Measurements from ENCODE around the gene HSD3B7. TPM values are rescaled to one million over a fixed set of nuclear protein-coding genes. Genes with fewer than 3 reads are reported as not detected.

HSD3B7 gene
- total RNA-seq, 1 experiment from 2014 or later, result 23.6 TPM

Other genes starting within 250 kb of the HSD3B7 start
- gene PHKG2, start 236.8 kb upstream of the HSD3B7 start, total RNA-seq (2014; rRNA removed; shearing (Covaris generic)), result 35.9 TPM in 2 replicates
- gene CFAP119, start 223.1 kb upstream of the HSD3B7 start, total RNA-seq (2014; rRNA removed; shearing (Covaris generic)), result 2.4 and 6.5 TPM in 2 replicates
- 136 and 189 TPM in 2 replicates for gene RNF40, start 222.9 kb upstream of the HSD3B7 start, total RNA-seq (2014; rRNA removed; shearing (Covaris generic))
- 18.4 and 27.6 TPM in 2 replicates for gene ZNF629, start 198.0 kb upstream of the HSD3B7 start, total RNA-seq (2014; rRNA removed; shearing (Covaris generic))
- 58.1 and 89.3 TPM in 2 replicates for gene BCL7C, start 91.1 kb upstream of the HSD3B7 start, total RNA-seq (2014; rRNA removed; shearing (Covaris generic))
- 2.1 and 2.4 TPM in 2 replicates for gene CTF1, start 88.6 kb upstream of the HSD3B7 start, total RNA-seq (2014; rRNA removed; shearing (Covaris generic))
- gene FBXL19, start 61.6 kb upstream of the HSD3B7 start, total RNA-seq (2014; rRNA removed; shearing (Covaris generic)), result 67.1 and 85.6 TPM in 2 replicates
- 57.6 and 62.8 TPM in 2 replicates for gene ORAI3, start 36.1 kb upstream of the HSD3B7 start, total RNA-seq (2014; rRNA removed; shearing (Covaris generic))
- gene SETD1A, start 27.5 kb upstream of the HSD3B7 start, total RNA-seq (2014; rRNA removed; shearing (Covaris generic)), result 0.51 and 1.1 TPM in 2 replicates
- gene STX1B, start 25.4 kb downstream of the HSD3B7 start, total RNA-seq (2014; rRNA removed; shearing (Covaris generic)), result 0.37 and 5.4 TPM in 2 replicates
- gene STX4, start 48.4 kb downstream of the HSD3B7 start, total RNA-seq (2014; rRNA removed; shearing (Covaris generic)), result 54.0 and 54.8 TPM in 2 replicates
- gene ZNF668, start 89.0 kb downstream of the HSD3B7 start, total RNA-seq (2014; rRNA removed; shearing (Covaris generic)), result 27.9 and 52.0 TPM in 2 replicates
- gene ZNF646, start 89.2 kb downstream of the HSD3B7 start, total RNA-seq (2014; rRNA removed; shearing (Covaris generic)), result 12.0 and 21.2 TPM in 2 replicates
- gene PRSS53, start 103.7 kb downstream of the HSD3B7 start, total RNA-seq (2014; rRNA removed; shearing (Covaris generic)), result 0.44 and 2.8 TPM in 2 replicates
- 121 and 129 TPM in 2 replicates for gene VKORC1, start 109.6 kb downstream of the HSD3B7 start, total RNA-seq (2014; rRNA removed; shearing (Covaris generic))
- gene BCKDK, start 123.2 kb downstream of the HSD3B7 start, total RNA-seq (2014; rRNA removed; shearing (Covaris generic)), result 52.5 and 55.3 TPM in 2 replicates
- 86.9 and 88.7 TPM in 2 replicates for gene KAT8, start 132.5 kb downstream of the HSD3B7 start, total RNA-seq (2014; rRNA removed; shearing (Covaris generic))
- 4.6 TPM in 1 of 2 replicates, not detected in the other for gene PRSS8, start 150.5 kb downstream of the HSD3B7 start, total RNA-seq (2014; rRNA removed; shearing (Covaris generic))
- gene PRSS36, start 164.9 kb downstream of the HSD3B7 start, total RNA-seq (2014; rRNA removed; shearing (Covaris generic)), result 0.06 TPM in 1 of 2 replicates, not detected in the other
- 40.7 and 70.0 TPM in 2 replicates for gene FUS, start 194.9 kb downstream of the HSD3B7 start, total RNA-seq (2014; rRNA removed; shearing (Covaris generic))
- gene PYCARD, start 217.6 kb downstream of the HSD3B7 start, total RNA-seq (2014; rRNA removed; shearing (Covaris generic)), result 17.2 and 27.2 TPM in 2 replicates
- not detected in 2 replicates for gene TRIM72, start 228.9 kb downstream of the HSD3B7 start, total RNA-seq (2014; rRNA removed; shearing (Covaris generic))
- gene PYDC1, start 231.9 kb downstream of the HSD3B7 start, total RNA-seq (2014; rRNA removed; shearing (Covaris generic)), result not detected in 2 replicates